H1 (cell line): ENCODE measurements around the gene VSTM2B. TPM values are rescaled to one million over a fixed set of nuclear protein-coding genes. Genes with fewer than 3 reads are reported as not detected.
A peak's percentile ranks its signal among the peaks of the same experiment; 100 is the strongest.

Experiments used
- CTCF ChIA-PET: fragments of 300-600 bp; sonication (Branson Sonifier 250); formaldehyde crosslinking; loops from one replicate; lab custom pipeline; 2021; ENCODE audit not compliant: partially characterized antibody; lab: Charles Lee
- POLR2A ChIA-PET: fragments of 300-600 bp; sonication (Branson Sonifier 250); formaldehyde crosslinking; loops from one replicate; lab custom pipeline; 2021; ENCODE audit warnings: inconsistent platforms; ENCODE audit not compliant: partially characterized antibody; lab: Charles Lee
- DNase-seq, 2 experiments: peaks; one replicate each; pipeline versions ENCODE4 v3.0.0 to v3.0.0-alpha.2; 2010 to 2022; ENCODE audit warnings: low spot score in 2 of 2, low read depth in 1 of 2, mixed read lengths in 1 of 2
- FAIRE-seq: peaks from 2 replicates; lab custom pipeline; 2011; peaks lifted over from hg19 to GRCh38; lab: Jason Lieb, UNC
- H2AFZ ChIP-seq: 2 replicates; pipeline ENCODE4 v1.8.1; 2012; ENCODE audit warnings: low read length, inconsistent platforms
- H2AK5ac ChIP-seq: 2 replicates; pipeline ENCODE4 v1.6.1; 2013; ENCODE audit warnings: low read depth, low read length
- H2BK120ac ChIP-seq: replicated peaks from 2 replicates; pipeline ENCODE3; 2013; ENCODE audit warnings: low read depth, low read length, inconsistent platforms
- H2BK12ac ChIP-seq: 2 replicates; pipeline ENCODE4 v1.6.1; 2013; ENCODE audit warnings: low read depth, low read length
- H2BK15ac ChIP-seq: 2 replicates; pipeline ENCODE4 v1.6.1; 2013; ENCODE audit warnings: low read length
- H2BK20ac ChIP-seq: 2 replicates; pipeline ENCODE4 v1.6.1; 2013; ENCODE audit warnings: low read length
- H2BK5ac ChIP-seq: 2 replicates; pipeline ENCODE4 v1.6.1; 2013; ENCODE audit warnings: low read depth, low read length
- H3K14ac ChIP-seq: 2 replicates; pipeline ENCODE4 v1.6.1; 2013; ENCODE audit warnings: inconsistent platforms; ENCODE audit not compliant: insufficient read length
- H3K18ac ChIP-seq: 2 replicates; pipeline ENCODE4 v1.6.1; 2013; ENCODE audit warnings: low read length; ENCODE audit errors: extremely low read depth
- H3K23ac ChIP-seq: 2 replicates; pipeline ENCODE4 v1.6.1; 2013; ENCODE audit warnings: inconsistent platforms; ENCODE audit not compliant: insufficient read length
- H3K23me2 ChIP-seq: 2 replicates; pipeline ENCODE4 v1.6.1; 2013; ENCODE audit warnings: low read depth, low read length
- H3K27ac ChIP-seq: 2 replicates; pipeline ENCODE4 v1.6.1; 2011; ENCODE audit warnings: low read depth, low read length, inconsistent platforms
- H3K27me3 ChIP-seq, 4 experiments: replicated peaks in 1 of 4; 1 replicate in 1 of 4; 2 replicates in 3 of 4; pipeline versions ENCODE4 v1.6.1 to v1.8.1; 2011 to 2013; ENCODE audit warnings: low read length in 3 of 4, mild to moderate bottlenecking in 3 of 4, inconsistent platforms in 2 of 4, mixed read lengths in 2 of 4, moderate library complexity in 1 of 4; ENCODE audit not compliant: control insufficient read depth in 3 of 4, insufficient read depth in 3 of 4; ENCODE audit errors: extremely low read depth in 1 of 4
- H3K36me3 ChIP-seq, 4 experiments: 2 replicates each; pipeline versions ENCODE4 v1.6.1 to v1.8.1; 2011 to 2013; ENCODE audit warnings: mild to moderate bottlenecking in 4 of 4, low read length in 3 of 4, moderate library complexity in 2 of 4, control low read depth in 1 of 4, inconsistent platforms in 1 of 4; ENCODE audit not compliant: insufficient read depth in 4 of 4, control insufficient read depth in 2 of 4
- H3K4ac ChIP-seq: replicated peaks from 2 replicates; pipeline ENCODE3; 2013; ENCODE audit warnings: low read length, low read depth, mixed read lengths, inconsistent platforms; ENCODE audit not compliant: insufficient read length
- H3K4me1 ChIP-seq, 4 experiments: replicated peaks in 1 of 4; 1 replicate in 1 of 4; 2 replicates in 3 of 4; pipeline versions ENCODE4 v1.6.1 to v1.8.1; 2011 to 2013; ENCODE audit warnings: low read length in 3 of 4, inconsistent platforms in 2 of 4, mixed read lengths in 1 of 4; ENCODE audit not compliant: insufficient read depth in 4 of 4, control insufficient read depth in 3 of 4
- H3K4me2 ChIP-seq, 2 experiments: 2 replicates each; pipeline versions ENCODE4 v1.6.1 to v1.8.1; 2011 to 2013; ENCODE audit warnings: low read depth in 2 of 2, low read length in 2 of 2, control low read depth in 1 of 2, inconsistent platforms in 1 of 2, mild to moderate bottlenecking in 1 of 2; ENCODE audit not compliant: insufficient read depth in 1 of 2
- H3K4me3 ChIP-seq, 4 experiments: fragments of 200-600, 300-600 bp in 1 of 4; sonication (generic), shearing (Covaris generic), sonication (Bioruptor Twin) in 1 of 4; 2 replicates each; pipeline versions ENCODE4 v1.5.1 to v1.8.1; 2011 to 2016; ENCODE audit warnings: low read length in 4 of 4, low read depth in 3 of 4, control low read depth in 2 of 4, inconsistent platforms in 2 of 4, mild to moderate bottlenecking in 2 of 4, mixed read lengths in 1 of 4, moderate library complexity in 1 of 4; ENCODE audit not compliant: insufficient read depth in 2 of 4; ENCODE audit errors: extremely low read depth in 1 of 4
- H3K56ac ChIP-seq: replicated peaks from 2 replicates; pipeline ENCODE3; 2013; ENCODE audit warnings: low read depth, mild to moderate bottlenecking, mixed read lengths, low read length, inconsistent platforms; ENCODE audit not compliant: insufficient read length
- H3K79me1 ChIP-seq: 2 replicates; pipeline ENCODE4 v1.6.1; 2013; ENCODE audit warnings: low read depth, low read length, control low read depth
- H3K79me2 ChIP-seq, 2 experiments: 2 replicates each; pipeline versions ENCODE4 v1.6.1 to v1.8.1; 2012 to 2013; ENCODE audit warnings: low read length in 2 of 2, mild to moderate bottlenecking in 2 of 2, inconsistent platforms in 1 of 2; ENCODE audit not compliant: insufficient read depth in 2 of 2, control insufficient read depth in 1 of 2
- H3K9ac ChIP-seq, 4 experiments: replicated peaks in 1 of 4; 1 replicate in 1 of 4; 2 replicates in 3 of 4; pipeline versions ENCODE4 v1.6.1 to v1.8.1; 2011 to 2013; ENCODE audit warnings: low read depth in 3 of 4, low read length in 3 of 4, control low read depth in 2 of 4, mild to moderate bottlenecking in 2 of 4, moderate library complexity in 2 of 4, inconsistent platforms in 1 of 4; ENCODE audit errors: extremely low read depth in 1 of 4
- H3K9me3 ChIP-seq, 2 experiments: 2 replicates each; pipeline versions ENCODE4 v1.6.1 to v1.8.1; 2012 to 2013; ENCODE audit warnings: mild to moderate bottlenecking in 2 of 2, moderate library complexity in 2 of 2, control low read depth in 1 of 2, inconsistent platforms in 1 of 2, low read depth in 1 of 2, low read length in 1 of 2, mixed read lengths in 1 of 2; ENCODE audit not compliant: insufficient read depth in 2 of 2
- H4K20me1 ChIP-seq, 2 experiments: replicated peaks in 1 of 2; 2 replicates each; pipeline versions ENCODE3 to v1.8.1; 2011 to 2013; ENCODE audit warnings: inconsistent platforms in 2 of 2, low read length in 2 of 2, mild to moderate bottlenecking in 1 of 2; ENCODE audit not compliant: insufficient read depth in 2 of 2, control insufficient read depth in 1 of 2
- H4K5ac ChIP-seq: 2 replicates; pipeline ENCODE4 v1.6.1; 2013; ENCODE audit warnings: low read length, low read depth, mixed read lengths, inconsistent platforms; ENCODE audit not compliant: insufficient read length
- H4K8ac ChIP-seq: 2 replicates; pipeline ENCODE4 v1.8.0; 2013; ENCODE audit warnings: mild to moderate bottlenecking, moderate library complexity, low read length, inconsistent platforms; ENCODE audit not compliant: insufficient read depth; ENCODE audit errors: extremely low read depth
- H4K91ac ChIP-seq: replicated peaks from 2 replicates; pipeline ENCODE3; 2013; ENCODE audit warnings: low read length, mixed read lengths, inconsistent platforms; ENCODE audit not compliant: insufficient read length
- BACH1 ChIP-seq: IDR thresholded peaks from 2 replicates; pipeline ENCODE4 v1.6.1; 2012; ENCODE audit warnings: low read length, improper control_type of control experiment
- CTCF ChIP-seq, 3 experiments: IDR thresholded peaks; 1 replicate in 2 of 3; 2 replicates in 1 of 3; pipeline versions ENCODE4 v1.5.1 to v1.6.1; 2011; ENCODE audit warnings: low read length in 3 of 3, mild to moderate bottlenecking in 3 of 3, inconsistent platforms in 2 of 3, low read depth in 1 of 3, moderate library complexity in 1 of 3; ENCODE audit not compliant: insufficient read depth in 1 of 3; ENCODE audit errors: control extremely low read depth in 1 of 3
- MAFK ChIP-seq: IDR thresholded peaks from 2 replicates; pipeline ENCODE4 v1.6.1; 2012; ENCODE audit warnings: low read depth, mild to moderate bottlenecking, improper control_type of control experiment, low read length
- MAX ChIP-seq: IDR thresholded peaks from 2 replicates; pipeline ENCODE4 v1.6.1; 2012; ENCODE audit warnings: inconsistent platforms
- POLR2A ChIP-seq, 2 experiments: IDR thresholded peaks; 1 replicate in 1 of 2; 2 replicates in 1 of 2; pipeline ENCODE4 v1.6.1; 2011; ENCODE audit warnings: low read depth in 2 of 2, low read length in 2 of 2, mild to moderate bottlenecking in 2 of 2; ENCODE audit errors: control extremely low read depth in 1 of 2
- RXRA ChIP-seq: IDR thresholded peaks from 2 replicates; pipeline ENCODE4 v1.6.1; 2011; ENCODE audit warnings: low read depth, mild to moderate bottlenecking, low read length, moderate library complexity; ENCODE audit not compliant: insufficient read depth
- SIRT6 ChIP-seq: IDR thresholded peaks from one replicate; pipeline ENCODE4 v1.7.1; 2012; ENCODE audit warnings: low read length, inconsistent platforms
- SUZ12 ChIP-seq: fragments of 200-600 bp; sonication (generic); IDR thresholded peaks from 2 replicates; pipeline ENCODE4 v1.6.1; 2012; ENCODE audit warnings: mild to moderate bottlenecking, inconsistent platforms, low read length, moderate library complexity, mixed read lengths
- WGBS, 2 experiments: shearing (Covaris generic) in 1 of 2; methylation state at CpG; one replicate each; pipeline versions ENCODE4 v1.1.6 to v1.1.7; 2013 to 2015; ENCODE audit warnings: low lambda C conversion rate in 2 of 2, mixed read lengths in 2 of 2, inconsistent platforms in 1 of 2, low coverage in 1 of 2, missing lambda C conversion rate in 1 of 2; ENCODE audit not compliant: insufficient replicate concordance in 2 of 2, insufficient coverage in 1 of 2, insufficient read length in 1 of 2; ENCODE audit errors: extremely low coverage in 1 of 2, missing lambda C conversion rate in 1 of 2; 5-methylcytosine and 5-hydroxymethylcytosine counted together
- polyA plus RNA-seq, 7 experiments: library from polyadenylated mRNA; depleted of rRNA in 3 of 7; stranded (reverse) in 5 of 7; unstranded in 2 of 7; fragments of >200 nt in 5 of 7; fragments of 200-250 nt in 2 of 7; gene quantifications; 1 replicate in 5 of 7; 2 replicates in 1 of 7; 4 replicates in 1 of 7; pipeline versions ENCODE4 v1.2.1 to v1.2.3, GENCODE V29; 2011 to 2013; ENCODE audit warnings: missing spikeins in 2 of 7, mixed read lengths in 2 of 7
- total RNA-seq: library from RNA; stranded (reverse); fragmentation: NEBNext Ultra II Directional; extraction: Animal tissue kit (Norgen Biotek cat#: 25700); gene quantifications from 2 replicates; pipeline ENCODE4 v1.2.1, GENCODE V29; 2021
- TF ChIP-seq, protein P1 (sequence below): IDR thresholded peaks from 2 replicates; pipeline ENCODE4 v1.6.1; 2011; ENCODE audit warnings: low read length, improper control_type of control experiment

Gene VSTM2B
- total and polyA plus RNA-seq, 2 of the 8 experiments (the other 6 are each of a cell fraction or from before 2014, with no cell fraction given) = 0.82 to 1.5 TPM

DNA sequence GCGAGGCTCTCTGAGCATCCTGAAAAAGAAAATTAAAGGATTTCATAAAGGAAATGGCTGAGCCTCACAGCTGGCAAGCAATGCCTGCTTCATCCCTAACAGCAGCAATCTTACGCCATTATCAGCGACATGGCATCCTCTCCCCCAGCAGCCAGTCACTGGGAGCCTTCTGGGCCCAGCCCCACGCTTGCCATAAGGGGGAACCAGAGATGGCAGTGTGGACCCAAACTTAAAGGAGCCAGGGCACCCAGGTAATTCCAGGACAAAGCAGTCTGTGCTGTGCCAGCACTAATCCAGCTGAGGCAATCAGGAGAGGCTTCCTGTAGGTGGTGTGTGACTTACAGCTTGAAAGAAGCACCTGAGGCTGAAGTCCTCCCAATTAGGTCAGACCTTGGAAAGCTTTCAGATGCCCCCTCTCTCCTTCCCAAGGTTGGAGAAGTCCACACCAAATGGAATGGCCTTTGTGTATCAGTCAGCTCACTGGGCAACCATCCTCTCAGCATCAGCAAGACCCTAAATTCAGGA lies 10.3 kb downstream of the VSTM2B start:
- CTCF ChIA-PET = interaction anchor here (0.7 to 2.1 kb wide), 6 partner anchors 8 to 248 kb away, joined by 3 to 9 read pairs (median 4); no protein-coding TSS in a partner anchor
- no peak for FAIRE-seq
- no peak for TF ChIP-seq MAX
- TF ChIP-seq BACH1 = no peak
- TF ChIP-seq, protein P1, sequence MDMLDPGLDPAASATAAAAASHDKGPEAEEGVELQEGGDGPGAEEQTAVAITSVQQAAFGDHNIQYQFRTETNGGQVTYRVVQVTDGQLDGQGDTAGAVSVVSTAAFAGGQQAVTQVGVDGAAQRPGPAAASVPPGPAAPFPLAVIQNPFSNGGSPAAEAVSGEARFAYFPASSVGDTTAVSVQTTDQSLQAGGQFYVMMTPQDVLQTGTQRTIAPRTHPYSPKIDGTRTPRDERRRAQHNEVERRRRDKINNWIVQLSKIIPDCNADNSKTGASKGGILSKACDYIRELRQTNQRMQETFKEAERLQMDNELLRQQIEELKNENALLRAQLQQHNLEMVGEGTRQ = no peak
- no peak for TF ChIP-seq RXRA
- peak in 2 of 3 experiments; percentile 20 to 21; a peak in 2 of 4 replicates for TF ChIP-seq CTCF (IDR thresholded peaks at IDR 0.05; ENCODE audit: control extremely low read depth in 1 of 3, insufficient read depth in 1 of 3, low read depth in 1 of 3, low read length in 3 of 3)
- TF ChIP-seq MAFK = 0 out of 2 replicates have a peak, but pooled peaks have one; percentile 9
- TF ChIP-seq SIRT6 = no peak
- TF ChIP-seq SUZ12 = no peak
- no peak for TF ChIP-seq POLR2A (IDR thresholded peaks at IDR 0.05; ENCODE audit: control extremely low read depth in 1 of 2, low read depth in 2 of 2, low read length in 2 of 2)

More for the DNA sequence above, 10.3 kb downstream of the VSTM2B start:
- no peak overlapping the region for H2BK15ac ChIP-seq
- no peak overlapping the region for H3K9ac ChIP-seq
- peaks cover 0 to 3% (median 0%) of the 10 kb centered on the region in 4 experiments; a peak in 2 of 7 replicates for H3K4me1 ChIP-seq
- no peak overlapping the region for H4K91ac ChIP-seq
- H3K79me2 ChIP-seq = no peaks in the 10 kb centered on the region
- H4K20me1 ChIP-seq = no peaks in the 10 kb centered on the region
- H3K27me3 ChIP-seq = peaks cover 1 to 10% (median 8%) of the 10 kb centered on the region in 4 experiments
- WGBS, 2 experiments = 77% methylated on average over 4 of the region's 4 CpGs; no CpG with 5 or more reads in 1 of the 2 experiments
- H3K23ac ChIP-seq = no peak overlapping the region
- H3K4me3 ChIP-seq = no peak overlapping the region
- no peak overlapping the region for H2BK20ac ChIP-seq
- no peak overlapping the region; the same call in 1 of the 2 replicates for H4K8ac ChIP-seq
- no peaks in the 10 kb centered on the region for H3K9me3 ChIP-seq
- H3K56ac ChIP-seq = no peak overlapping the region
- no peak overlapping the region for H3K14ac ChIP-seq
- no peak overlapping the region for H2AFZ ChIP-seq
- H2BK5ac ChIP-seq = no peak overlapping the region
- H3K23me2 ChIP-seq = no peaks in the 10 kb centered on the region
- no peak overlapping the region for H4K5ac ChIP-seq
- no peaks in the 10 kb centered on the region for H3K79me1 ChIP-seq
- H2AK5ac ChIP-seq = no peak overlapping the region
- peak in 1 of 2 experiments; percentile 41 for DNase-seq
- no peak overlapping the region for H3K27ac ChIP-seq
- no peak overlapping the region for H2BK12ac ChIP-seq
- H3K4ac ChIP-seq = no peak overlapping the region
- no peaks in the 10 kb centered on the region for H3K36me3 ChIP-seq
- POLR2A ChIA-PET = interaction anchor here (1.2 kb wide), 1 partner anchor 33 kb away, joined by 3 read pairs; no protein-coding TSS in a partner anchor
- H3K18ac ChIP-seq = no peak overlapping the region
- no peak overlapping the region for H3K4me2 ChIP-seq
- no peak overlapping the region for H2BK120ac ChIP-seq
